Cardiac muscle cell (in vitro differentiated cells and primary cell): ENCODE data around the gene CENPX. TPM values are rescaled to one million over a fixed set of nuclear protein-coding genes. Genes with fewer than 3 reads are reported as not detected.
A peak's percentile ranks its signal among the peaks of the same experiment; 100 is the strongest.

Experiments
- DNase-seq, 2 donors: peaks; one replicate each; pipeline versions ENCODE4 v3.0.0 to v3.0.0-alpha.2; 2010 to 2017; ENCODE audit warnings: low read depth in 1 of 2, low spot score in 1 of 2
- H3K27ac ChIP-seq: fragments of 200-600 bp; sonication (generic); 2 replicates; pipeline ENCODE4 v1.5.1; 2016
- H3K27me3 ChIP-seq: fragments of 200-600 bp; sonication (generic); 2 replicates; pipeline ENCODE4 v1.6.0; 2016; ENCODE audit warnings: control low read depth
- H3K36me3 ChIP-seq: fragments of 200-600 bp; sonication (generic); 2 replicates; pipeline ENCODE4 v1.5.1; 2016; ENCODE audit warnings: control low read depth
- H3K4me1 ChIP-seq: fragments of 200-600 bp; sonication (generic); 2 replicates; pipeline ENCODE4 v1.8.1; 2017; ENCODE audit warnings: low read depth, mild to moderate bottlenecking, mixed run types
- H3K4me3 ChIP-seq: fragments of 200-600 bp; sonication (generic); 2 replicates; pipeline ENCODE4 v1.5.1; 2016; ENCODE audit warnings: mild to moderate bottlenecking
- H3K9me3 ChIP-seq: fragments of 200-600 bp; sonication (generic); 2 replicates; pipeline ENCODE4 v1.5.1; 2017; ENCODE audit warnings: low read depth, mild to moderate bottlenecking, control low read depth
- CTCF ChIP-seq: IDR thresholded peaks from 2 replicates; pipeline ENCODE4 v1.5.1; 2012; ENCODE audit warnings: low read depth, mild to moderate bottlenecking, low read length
- polyA plus RNA-seq: library from polyadenylated mRNA; unstranded; fragments of >200 nt; fragmentation: Nextera tagmentation; extraction: Ambion mirVana; gene quantifications from 2 replicates; pipeline ENCODE4 v1.2.1, GENCODE V29; 2016
- total RNA-seq: library from RNA; depleted of rRNA; stranded (reverse); fragments of >200 nt; gene quantifications from 2 replicates; pipeline ENCODE4 v1.2.3, GENCODE V29; 2016

CENPX gene
- total and polyA plus RNA-seq, 2 experiments from 2014 or later: 82.9 to 129 TPM

GRCh38 chr17:82052638-82053059 is 30.0 kb upstream of the CENPX start:
- no peak for DNase-seq
- peaks cover 15% of the 10 kb centered on the region for H3K36me3 ChIP-seq
- TF ChIP-seq CTCF: no peak

GRCh38 chr17:82051776-82052637 is 29.3 kb upstream of the CENPX start, which contains the start of the genes GPS1 and RFNG:
Gene GPS1, plus strand, starts transcription at chr17:82051898. Its CDS starts 34 bp downstream, at chr17:82051932.
Gene RFNG, minus strand, starts transcription at chr17:82051811. Its CDS starts 45 bp downstream, at chr17:82051766.
- no peaks in the 10 kb centered on the region for H3K9me3 ChIP-seq
- no peak for TF ChIP-seq CTCF
- peaks cover 4% of the 10 kb centered on the region for H3K4me1 ChIP-seq
- H3K36me3 ChIP-seq: peaks cover 15% of the 10 kb centered on the region
- DNase-seq: peak; percentile 63 to 88
- H3K27me3 ChIP-seq: no peaks in the 10 kb centered on the region
- H3K4me3 ChIP-seq: peak within 1 kb of the TSS; percentile 90
- peak within 1 kb of the TSS; percentile 38 for H3K27ac ChIP-seq

More at GRCh38 chr17:82052638-82053059, 30.0 kb upstream of the CENPX start:
- peak overlapping the region; percentile 90 for H3K4me3 ChIP-seq
- no peaks in the 10 kb centered on the region for H3K9me3 ChIP-seq
- no peaks in the 10 kb centered on the region for H3K27me3 ChIP-seq
- H3K27ac ChIP-seq: no peak overlapping the region
- peaks cover 4% of the 10 kb centered on the region for H3K4me1 ChIP-seq

GRCh38 chr17:82050761-82051641 is 28.3 kb upstream of the CENPX start:
- Histone ChIP-seq H3K27ac (peak overlapping the region; percentile 38), H3K9me3 (no peaks in the 10 kb centered on the region), H3K4me1 (peaks cover 4% of the 10 kb centered on the region), H3K4me3 (peak overlapping the region; percentile 90), H3K36me3 (peaks cover 13% of the 10 kb centered on the region), H3K27me3 (no peaks in the 10 kb centered on the region)
- TF ChIP-seq CTCF: no peak
- DNase-seq: peak in 1 of 2 donors; percentile 34

- Histone ChIP-seq H3K4me1 (peaks cover 4% of the 10 kb centered on the region), H3K4me3 (peak overlapping the region; percentile 90)
Observed at GRCh38 chr17:82050152-82050760, 27.6 kb upstream of the CENPX start.

More at GRCh38 chr17:82050152-82050760, 27.6 kb upstream of the CENPX start:
- no peak for TF ChIP-seq CTCF
- Histone ChIP-seq H3K27me3 (no peaks in the 10 kb centered on the region), H3K9me3 (no peaks in the 10 kb centered on the region), H3K36me3 (peaks cover 8% of the 10 kb centered on the region), H3K27ac (no peak overlapping the region)
- no peak for DNase-seq
